K562 (cell line): ENCODE data around the gene TTLL9. TPM values are rescaled to one million over a fixed set of nuclear protein-coding genes. Genes with fewer than 3 reads are reported as not detected.
A peak's percentile ranks its signal among the peaks of the same experiment; 100 is the strongest.

Experiments
- IRF2 ChIP-seq: sonication (generic); formaldehyde crosslinking; IDR thresholded peaks from 2 replicates; pipeline ENCODE4 v1.8.1; 2022; ENCODE audit warnings: mild to moderate bottlenecking, missing genetic modification reagents
- RBFOX2 ChIP-seq: fragments of 200-400 bp; formaldehyde crosslinking; IDR thresholded peaks from 2 replicates; pipeline ENCODE4 v1.6.1; 2017; ENCODE audit warnings: low read depth, mild to moderate bottlenecking, low read length, moderate library complexity
- SMARCA4 ChIP-seq: fragments of 450-650 bp; IDR thresholded peaks from 2 replicates; pipeline ENCODE4 v1.6.1; 2016
- TFAM ChIP-seq: fragments of 250-450 bp; sonication (Bioruptor Pico); conservative IDR thresholded peaks from 2 replicates; pipeline ENCODE4 v1.5.0; 2021; ENCODE audit warnings: mild to moderate bottlenecking, moderate library complexity
- ZNF77 ChIP-seq: fragments of 250-450 bp; sonication (Bioruptor Pico); IDR thresholded peaks from 2 replicates; pipeline ENCODE4 v1.5.0; 2020
- polyA plus RNA-seq, 8 experiments: library from polyadenylated mRNA; depleted of rRNA in 4 of 8; stranded (reverse) in 5 of 8; unstranded in 3 of 8; fragments of >200 nt; fragmentation: Nextera tagmentation in 2 of 8; fragmentation: Illumina TruSeq in 1 of 8; extraction: Ambion mirVana in 2 of 8; extraction: Trizol in 1 of 8; gene quantifications; 2 replicates each; pipeline versions ENCODE4 v1.2.1 to v1.2.3, GENCODE V29; 2011 to 2014; ENCODE audit warnings: inconsistent platforms in 1 of 8, missing spikeins in 1 of 8
- total RNA-seq, 7 experiments: library from RNA; depleted of rRNA in 6 of 7; stranded (reverse); fragments of >200 nt in 6 of 7; fragmentation: Illumina TruSeq in 2 of 7; extraction: Trizol in 2 of 7; gene quantifications; 2 replicates each; pipeline versions ENCODE4 v1.2.1 to v1.2.3, GENCODE V29; 2011 to 2021; ENCODE audit warnings: low replicate concordance in 1 of 7
- TF ChIP-seq, protein P1 (sequence below), 2 experiments: fragments of 450-650 bp; formaldehyde crosslinking in 1 of 2; IDR thresholded peaks; 2 replicates each; pipeline versions ENCODE4 v1.4.0 to v1.6.1; 2014 to 2020; ENCODE audit warnings: mild to moderate bottlenecking in 2 of 2, borderline replicate concordance in 1 of 2, low read depth in 1 of 2
- TF ChIP-seq, protein P2 (sequence below): sonication (generic); formaldehyde crosslinking; IDR thresholded peaks from 2 replicates; pipeline ENCODE4 v1.8.0; 2022; ENCODE audit warnings: missing genetic modification reagents, mild to moderate bottlenecking, borderline replicate concordance
- TF ChIP-seq, protein P3 (sequence below), 2 experiments: IDR thresholded peaks; 2 replicates each; pipeline ENCODE4 v1.6.1; 2011; ENCODE audit warnings: borderline replicate concordance in 1 of 2, control low read depth in 1 of 2, low read depth in 1 of 2, low read length in 1 of 2, mild to moderate bottlenecking in 1 of 2, mixed read lengths in 1 of 2, moderate library complexity in 1 of 2; ENCODE audit not compliant: insufficient read depth in 1 of 2, insufficient read length in 1 of 2, poor library complexity in 1 of 2, severe bottlenecking in 1 of 2; ENCODE audit errors: extremely low read depth in 1 of 2
- TF ChIP-seq, protein P4 (sequence below): sonication (generic); formaldehyde crosslinking; IDR thresholded peaks from 2 replicates; pipeline ENCODE4 v1.8.1; 2023; ENCODE audit warnings: mild to moderate bottlenecking, missing genetic modification reagents

The TTLL9 gene
- total and polyA plus RNA-seq, 9 of the 15 experiments (the other 6 are each of a cell fraction or from before 2014, with no cell fraction given): 0.06 to 0.07 TPM; not detected in 7

DNA sequence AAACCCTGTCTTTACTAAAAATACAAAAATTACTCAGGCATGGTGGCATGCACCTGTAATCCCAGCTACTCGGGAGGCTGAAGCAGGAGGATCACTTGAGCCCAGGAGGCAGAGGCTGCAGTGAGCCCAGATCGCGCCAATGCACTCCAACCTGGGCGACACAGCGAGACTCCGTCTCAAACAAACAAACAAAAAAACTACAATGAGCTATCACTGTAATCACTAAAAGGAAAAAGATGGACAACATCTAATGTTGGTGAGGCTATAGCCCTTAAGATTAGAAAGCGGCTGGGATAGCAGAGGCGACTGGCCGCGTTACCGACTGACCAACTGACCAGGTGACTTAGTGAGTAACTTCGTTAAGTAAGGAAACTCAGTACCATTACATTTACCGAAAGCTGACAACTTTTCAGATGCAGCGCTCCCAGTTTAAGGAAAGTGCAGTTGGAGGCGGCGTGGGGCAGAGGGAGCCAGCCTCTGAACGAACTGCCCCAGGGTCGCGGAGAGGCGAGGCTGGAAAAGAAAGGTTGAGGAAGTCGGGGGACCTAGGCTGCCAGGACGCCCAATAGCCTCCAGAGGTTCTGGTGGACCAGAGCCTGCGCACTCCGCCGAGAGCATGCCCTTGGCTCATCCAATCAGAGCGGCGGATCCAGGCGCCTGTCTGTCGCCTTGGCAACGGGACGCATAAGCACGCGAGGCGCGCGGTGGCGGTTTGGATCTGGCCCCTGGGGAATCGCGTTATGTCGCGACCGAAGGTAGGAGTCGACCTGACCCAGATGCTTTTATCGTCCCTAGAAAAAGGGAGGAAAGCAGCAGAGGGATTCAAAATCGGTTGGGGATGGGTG is 8.9 kb downstream of the TTLL9 start (continued):
- TF ChIP-seq, protein P1, sequence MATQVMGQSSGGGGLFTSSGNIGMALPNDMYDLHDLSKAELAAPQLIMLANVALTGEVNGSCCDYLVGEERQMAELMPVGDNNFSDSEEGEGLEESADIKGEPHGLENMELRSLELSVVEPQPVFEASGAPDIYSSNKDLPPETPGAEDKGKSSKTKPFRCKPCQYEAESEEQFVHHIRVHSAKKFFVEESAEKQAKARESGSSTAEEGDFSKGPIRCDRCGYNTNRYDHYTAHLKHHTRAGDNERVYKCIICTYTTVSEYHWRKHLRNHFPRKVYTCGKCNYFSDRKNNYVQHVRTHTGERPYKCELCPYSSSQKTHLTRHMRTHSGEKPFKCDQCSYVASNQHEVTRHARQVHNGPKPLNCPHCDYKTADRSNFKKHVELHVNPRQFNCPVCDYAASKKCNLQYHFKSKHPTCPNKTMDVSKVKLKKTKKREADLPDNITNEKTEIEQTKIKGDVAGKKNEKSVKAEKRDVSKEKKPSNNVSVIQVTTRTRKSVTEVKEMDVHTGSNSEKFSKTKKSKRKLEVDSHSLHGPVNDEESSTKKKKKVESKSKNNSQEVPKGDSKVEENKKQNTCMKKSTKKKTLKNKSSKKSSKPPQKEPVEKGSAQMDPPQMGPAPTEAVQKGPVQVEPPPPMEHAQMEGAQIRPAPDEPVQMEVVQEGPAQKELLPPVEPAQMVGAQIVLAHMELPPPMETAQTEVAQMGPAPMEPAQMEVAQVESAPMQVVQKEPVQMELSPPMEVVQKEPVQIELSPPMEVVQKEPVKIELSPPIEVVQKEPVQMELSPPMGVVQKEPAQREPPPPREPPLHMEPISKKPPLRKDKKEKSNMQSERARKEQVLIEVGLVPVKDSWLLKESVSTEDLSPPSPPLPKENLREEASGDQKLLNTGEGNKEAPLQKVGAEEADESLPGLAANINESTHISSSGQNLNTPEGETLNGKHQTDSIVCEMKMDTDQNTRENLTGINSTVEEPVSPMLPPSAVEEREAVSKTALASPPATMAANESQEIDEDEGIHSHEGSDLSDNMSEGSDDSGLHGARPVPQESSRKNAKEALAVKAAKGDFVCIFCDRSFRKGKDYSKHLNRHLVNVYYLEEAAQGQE (IDR thresholded peaks at IDR 0.05; ENCODE audit: borderline replicate concordance): peak; percentile 35; the same call in 1 of the 2 replicates
- TF ChIP-seq, protein P1 (CRISPR knock-in tag; IDR thresholded peaks at IDR 0.05; ENCODE audit: low read depth): no peak
- TF ChIP-seq, protein P2, sequence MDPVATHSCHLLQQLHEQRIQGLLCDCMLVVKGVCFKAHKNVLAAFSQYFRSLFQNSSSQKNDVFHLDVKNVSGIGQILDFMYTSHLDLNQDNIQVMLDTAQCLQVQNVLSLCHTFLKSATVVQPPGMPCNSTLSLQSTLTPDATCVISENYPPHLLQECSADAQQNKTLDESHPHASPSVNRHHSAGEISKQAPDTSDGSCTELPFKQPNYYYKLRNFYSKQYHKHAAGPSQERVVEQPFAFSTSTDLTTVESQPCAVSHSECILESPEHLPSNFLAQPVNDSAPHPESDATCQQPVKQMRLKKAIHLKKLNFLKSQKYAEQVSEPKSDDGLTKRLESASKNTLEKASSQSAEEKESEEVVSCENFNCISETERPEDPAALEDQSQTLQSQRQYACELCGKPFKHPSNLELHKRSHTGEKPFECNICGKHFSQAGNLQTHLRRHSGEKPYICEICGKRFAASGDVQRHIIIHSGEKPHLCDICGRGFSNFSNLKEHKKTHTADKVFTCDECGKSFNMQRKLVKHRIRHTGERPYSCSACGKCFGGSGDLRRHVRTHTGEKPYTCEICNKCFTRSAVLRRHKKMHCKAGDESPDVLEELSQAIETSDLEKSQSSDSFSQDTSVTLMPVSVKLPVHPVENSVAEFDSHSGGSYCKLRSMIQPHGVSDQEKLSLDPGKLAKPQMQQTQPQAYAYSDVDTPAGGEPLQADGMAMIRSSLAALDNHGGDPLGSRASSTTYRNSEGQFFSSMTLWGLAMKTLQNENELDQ: peak; percentile 62; the same call in 1 of the 2 replicates
- TF ChIP-seq, protein P3, sequence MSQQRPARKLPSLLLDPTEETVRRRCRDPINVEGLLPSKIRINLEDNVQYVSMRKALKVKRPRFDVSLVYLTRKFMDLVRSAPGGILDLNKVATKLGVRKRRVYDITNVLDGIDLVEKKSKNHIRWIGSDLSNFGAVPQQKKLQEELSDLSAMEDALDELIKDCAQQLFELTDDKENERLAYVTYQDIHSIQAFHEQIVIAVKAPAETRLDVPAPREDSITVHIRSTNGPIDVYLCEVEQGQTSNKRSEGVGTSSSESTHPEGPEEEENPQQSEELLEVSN (IDR thresholded peaks at IDR 0.05; ENCODE audit: borderline replicate concordance in 1 of 2, extremely low read depth in 1 of 2, insufficient read depth in 1 of 2, insufficient read length in 1 of 2, low read depth in 1 of 2, low read length in 1 of 2, poor library complexity in 1 of 2, severe bottlenecking in 1 of 2): peak; percentile 48 to 52
- no peak for TF ChIP-seq ZNF77
- TF ChIP-seq IRF2 (CRISPR knock-in tag): no peak
- no peak for TF ChIP-seq SMARCA4
- TF ChIP-seq TFAM (CRISPR knock-in tag): no peak
- TF ChIP-seq RBFOX2: 0 out of 2 replicates have a peak, but pooled peaks have one; percentile 40
- TF ChIP-seq, protein P4, sequence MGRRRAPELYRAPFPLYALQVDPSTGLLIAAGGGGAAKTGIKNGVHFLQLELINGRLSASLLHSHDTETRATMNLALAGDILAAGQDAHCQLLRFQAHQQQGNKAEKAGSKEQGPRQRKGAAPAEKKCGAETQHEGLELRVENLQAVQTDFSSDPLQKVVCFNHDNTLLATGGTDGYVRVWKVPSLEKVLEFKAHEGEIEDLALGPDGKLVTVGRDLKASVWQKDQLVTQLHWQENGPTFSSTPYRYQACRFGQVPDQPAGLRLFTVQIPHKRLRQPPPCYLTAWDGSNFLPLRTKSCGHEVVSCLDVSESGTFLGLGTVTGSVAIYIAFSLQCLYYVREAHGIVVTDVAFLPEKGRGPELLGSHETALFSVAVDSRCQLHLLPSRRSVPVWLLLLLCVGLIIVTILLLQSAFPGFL: 0 out of 2 replicates have a peak, but pooled peaks have one; percentile 72
